H1 (cell line): ENCODE measurements around the gene HOXB6. TPM values are rescaled to one million over a fixed set of nuclear protein-coding genes. Genes with fewer than 3 reads are reported as not detected.

Experiments
- CTCF ChIA-PET: fragments of 300-600 bp; sonication (Branson Sonifier 250); formaldehyde crosslinking; loops from one replicate; lab custom pipeline; 2021; ENCODE audit not compliant: partially characterized antibody; lab: Charles Lee
- POLR2A ChIA-PET: fragments of 300-600 bp; sonication (Branson Sonifier 250); formaldehyde crosslinking; loops from one replicate; lab custom pipeline; 2021; ENCODE audit warnings: inconsistent platforms; ENCODE audit not compliant: partially characterized antibody; lab: Charles Lee
- DNase-seq, 2 experiments: peaks; one replicate each; pipeline versions ENCODE4 v3.0.0 to v3.0.0-alpha.2; 2010 to 2022; ENCODE audit warnings: low spot score in 2 of 2, low read depth in 1 of 2, mixed read lengths in 1 of 2
- FAIRE-seq: peaks from 2 replicates; lab custom pipeline; 2011; peaks lifted over from hg19 to GRCh38; lab: Jason Lieb, UNC
- H2AFZ ChIP-seq: 2 replicates; pipeline ENCODE4 v1.8.1; 2012; ENCODE audit warnings: low read length, inconsistent platforms
- H2AK5ac ChIP-seq: 2 replicates; pipeline ENCODE4 v1.6.1; 2013; ENCODE audit warnings: low read depth, low read length
- H2BK120ac ChIP-seq: replicated peaks from 2 replicates; pipeline ENCODE3; 2013; ENCODE audit warnings: low read depth, low read length, inconsistent platforms
- H2BK12ac ChIP-seq: 2 replicates; pipeline ENCODE4 v1.6.1; 2013; ENCODE audit warnings: low read depth, low read length
- H2BK15ac ChIP-seq: 2 replicates; pipeline ENCODE4 v1.6.1; 2013; ENCODE audit warnings: low read length
- H2BK20ac ChIP-seq: 2 replicates; pipeline ENCODE4 v1.6.1; 2013; ENCODE audit warnings: low read length
- H2BK5ac ChIP-seq: 2 replicates; pipeline ENCODE4 v1.6.1; 2013; ENCODE audit warnings: low read depth, low read length
- H3K14ac ChIP-seq: 2 replicates; pipeline ENCODE4 v1.6.1; 2013; ENCODE audit warnings: inconsistent platforms; ENCODE audit not compliant: insufficient read length
- H3K18ac ChIP-seq: 2 replicates; pipeline ENCODE4 v1.6.1; 2013; ENCODE audit warnings: low read length; ENCODE audit errors: extremely low read depth
- H3K23ac ChIP-seq: 2 replicates; pipeline ENCODE4 v1.6.1; 2013; ENCODE audit warnings: inconsistent platforms; ENCODE audit not compliant: insufficient read length
- H3K23me2 ChIP-seq: 2 replicates; pipeline ENCODE4 v1.6.1; 2013; ENCODE audit warnings: low read depth, low read length
- H3K27ac ChIP-seq: 2 replicates; pipeline ENCODE4 v1.6.1; 2011; ENCODE audit warnings: low read depth, low read length, inconsistent platforms
- H3K27me3 ChIP-seq, 4 experiments: replicated peaks in 1 of 4; 1 replicate in 1 of 4; 2 replicates in 3 of 4; pipeline versions ENCODE4 v1.6.1 to v1.8.1; 2011 to 2013; ENCODE audit warnings: low read length in 3 of 4, mild to moderate bottlenecking in 3 of 4, inconsistent platforms in 2 of 4, mixed read lengths in 2 of 4, moderate library complexity in 1 of 4; ENCODE audit not compliant: control insufficient read depth in 3 of 4, insufficient read depth in 3 of 4; ENCODE audit errors: extremely low read depth in 1 of 4
- H3K36me3 ChIP-seq, 4 experiments: 2 replicates each; pipeline versions ENCODE4 v1.6.1 to v1.8.1; 2011 to 2013; ENCODE audit warnings: mild to moderate bottlenecking in 4 of 4, low read length in 3 of 4, moderate library complexity in 2 of 4, control low read depth in 1 of 4, inconsistent platforms in 1 of 4; ENCODE audit not compliant: insufficient read depth in 4 of 4, control insufficient read depth in 2 of 4
- H3K4ac ChIP-seq: replicated peaks from 2 replicates; pipeline ENCODE3; 2013; ENCODE audit warnings: low read length, low read depth, mixed read lengths, inconsistent platforms; ENCODE audit not compliant: insufficient read length
- H3K4me1 ChIP-seq, 4 experiments: replicated peaks in 1 of 4; 1 replicate in 1 of 4; 2 replicates in 3 of 4; pipeline versions ENCODE4 v1.6.1 to v1.8.1; 2011 to 2013; ENCODE audit warnings: low read length in 3 of 4, inconsistent platforms in 2 of 4, mixed read lengths in 1 of 4; ENCODE audit not compliant: insufficient read depth in 4 of 4, control insufficient read depth in 3 of 4
- H3K4me2 ChIP-seq, 2 experiments: 2 replicates each; pipeline versions ENCODE4 v1.6.1 to v1.8.1; 2011 to 2013; ENCODE audit warnings: low read depth in 2 of 2, low read length in 2 of 2, control low read depth in 1 of 2, inconsistent platforms in 1 of 2, mild to moderate bottlenecking in 1 of 2; ENCODE audit not compliant: insufficient read depth in 1 of 2
- H3K4me3 ChIP-seq, 4 experiments: fragments of 200-600, 300-600 bp in 1 of 4; sonication (generic), shearing (Covaris generic), sonication (Bioruptor Twin) in 1 of 4; 2 replicates each; pipeline versions ENCODE4 v1.5.1 to v1.8.1; 2011 to 2016; ENCODE audit warnings: low read length in 4 of 4, low read depth in 3 of 4, control low read depth in 2 of 4, inconsistent platforms in 2 of 4, mild to moderate bottlenecking in 2 of 4, mixed read lengths in 1 of 4, moderate library complexity in 1 of 4; ENCODE audit not compliant: insufficient read depth in 2 of 4; ENCODE audit errors: extremely low read depth in 1 of 4
- H3K56ac ChIP-seq: replicated peaks from 2 replicates; pipeline ENCODE3; 2013; ENCODE audit warnings: low read depth, mild to moderate bottlenecking, mixed read lengths, low read length, inconsistent platforms; ENCODE audit not compliant: insufficient read length
- H3K79me1 ChIP-seq: 2 replicates; pipeline ENCODE4 v1.6.1; 2013; ENCODE audit warnings: low read depth, low read length, control low read depth
- H3K79me2 ChIP-seq, 2 experiments: 2 replicates each; pipeline versions ENCODE4 v1.6.1 to v1.8.1; 2012 to 2013; ENCODE audit warnings: low read length in 2 of 2, mild to moderate bottlenecking in 2 of 2, inconsistent platforms in 1 of 2; ENCODE audit not compliant: insufficient read depth in 2 of 2, control insufficient read depth in 1 of 2
- H3K9ac ChIP-seq, 4 experiments: replicated peaks in 1 of 4; 1 replicate in 1 of 4; 2 replicates in 3 of 4; pipeline versions ENCODE4 v1.6.1 to v1.8.1; 2011 to 2013; ENCODE audit warnings: low read depth in 3 of 4, low read length in 3 of 4, control low read depth in 2 of 4, mild to moderate bottlenecking in 2 of 4, moderate library complexity in 2 of 4, inconsistent platforms in 1 of 4; ENCODE audit errors: extremely low read depth in 1 of 4
- H3K9me3 ChIP-seq, 2 experiments: 2 replicates each; pipeline versions ENCODE4 v1.6.1 to v1.8.1; 2012 to 2013; ENCODE audit warnings: mild to moderate bottlenecking in 2 of 2, moderate library complexity in 2 of 2, control low read depth in 1 of 2, inconsistent platforms in 1 of 2, low read depth in 1 of 2, low read length in 1 of 2, mixed read lengths in 1 of 2; ENCODE audit not compliant: insufficient read depth in 2 of 2
- H4K20me1 ChIP-seq, 2 experiments: replicated peaks in 1 of 2; 2 replicates each; pipeline versions ENCODE3 to v1.8.1; 2011 to 2013; ENCODE audit warnings: inconsistent platforms in 2 of 2, low read length in 2 of 2, mild to moderate bottlenecking in 1 of 2; ENCODE audit not compliant: insufficient read depth in 2 of 2, control insufficient read depth in 1 of 2
- H4K5ac ChIP-seq: 2 replicates; pipeline ENCODE4 v1.6.1; 2013; ENCODE audit warnings: low read length, low read depth, mixed read lengths, inconsistent platforms; ENCODE audit not compliant: insufficient read length
- H4K8ac ChIP-seq: 2 replicates; pipeline ENCODE4 v1.8.0; 2013; ENCODE audit warnings: mild to moderate bottlenecking, moderate library complexity, low read length, inconsistent platforms; ENCODE audit not compliant: insufficient read depth; ENCODE audit errors: extremely low read depth
- H4K91ac ChIP-seq: replicated peaks from 2 replicates; pipeline ENCODE3; 2013; ENCODE audit warnings: low read length, mixed read lengths, inconsistent platforms; ENCODE audit not compliant: insufficient read length
- BRCA1 ChIP-seq: IDR thresholded peaks from 2 replicates; pipeline ENCODE4 v1.6.1; 2012; ENCODE audit warnings: low read depth, low read length, improper control_type of control experiment
- CBX8 ChIP-seq: fragments of 300-800, 300-1000 bp; sonication (generic); IDR thresholded peaks from 2 replicates; pipeline ENCODE4 v1.7.1; 2016; ENCODE audit warnings: low read depth, low read length, borderline replicate concordance
- WGBS, 2 experiments: shearing (Covaris generic) in 1 of 2; methylation state at CpG; one replicate each; pipeline versions ENCODE4 v1.1.6 to v1.1.7; 2013 to 2015; ENCODE audit warnings: low lambda C conversion rate in 2 of 2, mixed read lengths in 2 of 2, inconsistent platforms in 1 of 2, low coverage in 1 of 2, missing lambda C conversion rate in 1 of 2; ENCODE audit not compliant: insufficient replicate concordance in 2 of 2, insufficient coverage in 1 of 2, insufficient read length in 1 of 2; ENCODE audit errors: extremely low coverage in 1 of 2, missing lambda C conversion rate in 1 of 2; 5-methylcytosine and 5-hydroxymethylcytosine counted together
- polyA plus RNA-seq, 7 experiments: library from polyadenylated mRNA; depleted of rRNA in 3 of 7; stranded (reverse) in 5 of 7; unstranded in 2 of 7; fragments of >200 nt in 5 of 7; fragments of 200-250 nt in 2 of 7; gene quantifications; 1 replicate in 5 of 7; 2 replicates in 1 of 7; 4 replicates in 1 of 7; pipeline versions ENCODE4 v1.2.1 to v1.2.3, GENCODE V29; 2011 to 2013; ENCODE audit warnings: missing spikeins in 2 of 7, mixed read lengths in 2 of 7
- total RNA-seq: library from RNA; stranded (reverse); fragmentation: NEBNext Ultra II Directional; extraction: Animal tissue kit (Norgen Biotek cat#: 25700); gene quantifications from 2 replicates; pipeline ENCODE4 v1.2.1, GENCODE V29; 2021
- TF ChIP-seq, protein P1 (sequence below): IDR thresholded peaks from 2 replicates; pipeline ENCODE4 v1.6.1; 2011; ENCODE audit warnings: low read length, improper control_type of control experiment

HOXB6 gene
- total and polyA plus RNA-seq, 2 of the 8 experiments (the other 6 are each of a cell fraction or from before 2014, with no cell fraction given) = not detected

DNA sequence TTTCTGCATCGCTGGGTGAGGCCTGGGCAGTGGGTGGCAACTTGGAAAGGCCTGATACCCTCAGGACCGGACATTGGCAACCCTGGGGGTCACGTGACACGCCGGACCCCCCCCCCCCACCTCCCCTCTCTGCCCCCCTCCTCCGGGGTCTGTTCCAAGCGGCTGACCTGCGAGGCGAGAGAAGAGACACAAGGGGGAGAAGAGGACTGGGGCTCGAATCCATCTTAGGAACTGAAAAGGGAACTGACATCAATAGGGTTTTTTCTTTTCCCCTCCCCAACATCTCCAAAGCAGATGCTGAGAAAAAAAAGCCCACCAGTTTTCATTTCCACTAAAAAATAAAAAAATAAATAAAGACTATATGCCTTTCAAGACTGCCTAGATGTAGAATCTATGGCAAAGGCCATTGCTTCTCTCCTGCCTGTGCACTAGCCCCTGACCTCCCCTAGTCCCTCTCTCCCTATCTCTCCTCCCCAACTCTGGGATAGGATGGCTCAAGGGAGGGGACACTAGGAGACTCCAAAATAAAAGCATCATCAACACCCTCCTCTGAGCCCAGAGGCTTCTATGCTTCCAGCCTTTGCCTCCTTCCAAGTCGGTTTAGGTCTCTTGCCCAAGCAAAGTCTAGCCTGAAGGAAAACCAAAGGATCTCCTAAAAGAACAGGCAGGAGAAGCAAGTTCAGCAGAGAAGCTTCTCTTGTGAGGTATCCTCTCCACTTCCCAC, 52.2 kb downstream of the HOXB6 start:
- Histone ChIP-seq H3K79me1 (no peaks in the 10 kb centered on the region), H4K5ac (no peak overlapping the region), H3K14ac (no peak overlapping the region), H3K4ac (no peak overlapping the region), H2BK120ac (no peak overlapping the region), H3K27ac (no peak overlapping the region), H2BK15ac (no peak overlapping the region), H2AFZ (no peak overlapping the region), H3K9ac (no peak overlapping the region), H2BK20ac (no peak overlapping the region), H4K20me1 (peaks cover 26 to 27% of the 10 kb centered on the region in 2 experiments), H2BK12ac (peak overlapping the region; percentile 94; the same call in 1 of the 2 replicates), H3K36me3 (peaks cover 0 to 3% (median 0%) of the 10 kb centered on the region in 4 experiments; a peak in 1 of 8 replicates), H3K27me3 (peaks cover 94 to 100% (median 98%) of the 10 kb centered on the region in 4 experiments), H3K4me2 (peak overlapping the region in 1 of 2 experiments; percentile 38; a peak in 2 of 4 replicates), H2AK5ac (0 out of 2 replicates have a peak overlapping the region, but pooled peaks have one; percentile 61), H3K23ac (no peak overlapping the region), H3K4me1 (peaks cover 6 to 22% (median 8%) of the 10 kb centered on the region in 4 experiments), H3K9me3 (no peaks in the 10 kb centered on the region), H2BK5ac (peak overlapping the region; percentile 35; the same call in 1 of the 2 replicates), H3K23me2 (no peaks in the 10 kb centered on the region; the same call in 1 of the 2 replicates), H3K79me2 (no peaks in the 10 kb centered on the region), H3K18ac (no peak overlapping the region), H4K91ac (no peak overlapping the region), H3K4me3 (no peak overlapping the region), H4K8ac (no peak overlapping the region), H3K56ac (no peak overlapping the region)
- no peak for DNase-seq
- WGBS, 2 experiments = 0% methylated on average over 3 of the region's 11 CpGs; no CpG with 5 or more reads in 1 of the 2 experiments
- ChIA-PET POLR2A (no interaction called here), CTCF (interaction anchor here (0.7 to 6.6 kb wide), 12 partner anchors 9 to 79 kb away, joined by 3 to 53 read pairs (median 4); partner anchors contain the start of genes HOXB3 and HOXB5)
- TF ChIP-seq, protein P1, sequence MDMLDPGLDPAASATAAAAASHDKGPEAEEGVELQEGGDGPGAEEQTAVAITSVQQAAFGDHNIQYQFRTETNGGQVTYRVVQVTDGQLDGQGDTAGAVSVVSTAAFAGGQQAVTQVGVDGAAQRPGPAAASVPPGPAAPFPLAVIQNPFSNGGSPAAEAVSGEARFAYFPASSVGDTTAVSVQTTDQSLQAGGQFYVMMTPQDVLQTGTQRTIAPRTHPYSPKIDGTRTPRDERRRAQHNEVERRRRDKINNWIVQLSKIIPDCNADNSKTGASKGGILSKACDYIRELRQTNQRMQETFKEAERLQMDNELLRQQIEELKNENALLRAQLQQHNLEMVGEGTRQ = peak; percentile 11; the same call in 1 of the 2 replicates
- TF ChIP-seq BRCA1 (no peak), CBX8 (peak; percentile 78; the same call in 1 of the 2 replicates)
- FAIRE-seq = no peak
